RWPE2 (cell line): ENCODE measurements around the gene CIRBP.

Experiments
- ATAC-seq: fragments of 200-7000 bp; cut with Tn5 transposase; 3 replicates; pipeline ENCODE4 v1.9.1; 2021; ENCODE audit warnings: low read depth
- DNase-seq: peaks from one replicate; pipeline ENCODE4 v3.0.0-alpha.2; 2020; ENCODE audit warnings: low spot score
- H3K27ac ChIP-seq: fragments of 450-650 bp; 2 replicates; pipeline ENCODE4 v1.5.1; 2017; ENCODE audit warnings: mild to moderate bottlenecking; ENCODE audit not compliant: poor library complexity, severe bottlenecking
- H3K27me3 ChIP-seq: fragments of 250-450 bp; sonication (Bioruptor Pico); 2 replicates; pipeline ENCODE4 v1.5.1; 2021; ENCODE audit warnings: mild to moderate bottlenecking, moderate library complexity; ENCODE audit not compliant: insufficient read depth, poor library complexity, severe bottlenecking
- H3K36me3 ChIP-seq: fragments of 250-450 bp; sonication (Bioruptor Pico); 2 replicates; pipeline ENCODE4 v1.5.1; 2020; ENCODE audit warnings: low read depth, mild to moderate bottlenecking, moderate library complexity
- H3K4me1 ChIP-seq: fragments of 250-450 bp; sonication (Bioruptor Pico); 2 replicates; pipeline ENCODE4 v1.5.1; 2021; ENCODE audit warnings: mild to moderate bottlenecking, moderate library complexity; ENCODE audit not compliant: insufficient read depth, poor library complexity, severe bottlenecking
- H3K4me3 ChIP-seq: fragments of 250-450 bp; sonication (Bioruptor Pico); 2 replicates; pipeline ENCODE4 v1.5.1; 2021; ENCODE audit warnings: mild to moderate bottlenecking, moderate library complexity; ENCODE audit not compliant: severe bottlenecking
- H3K9me3 ChIP-seq: fragments of 250-450 bp; sonication (Bioruptor Pico); 2 replicates; pipeline ENCODE4 v1.5.1; 2021; ENCODE audit warnings: mild to moderate bottlenecking, moderate library complexity; ENCODE audit not compliant: severe bottlenecking
- TF ChIP-seq, protein P1 (sequence below): fragments of 450-650 bp; IDR thresholded peaks from one replicate; pipeline ENCODE4 v1.5.1; 2017; ENCODE audit warnings: mild to moderate bottlenecking, moderate library complexity; ENCODE audit not compliant: poor library complexity, severe bottlenecking

CIRBP gene

DNA sequence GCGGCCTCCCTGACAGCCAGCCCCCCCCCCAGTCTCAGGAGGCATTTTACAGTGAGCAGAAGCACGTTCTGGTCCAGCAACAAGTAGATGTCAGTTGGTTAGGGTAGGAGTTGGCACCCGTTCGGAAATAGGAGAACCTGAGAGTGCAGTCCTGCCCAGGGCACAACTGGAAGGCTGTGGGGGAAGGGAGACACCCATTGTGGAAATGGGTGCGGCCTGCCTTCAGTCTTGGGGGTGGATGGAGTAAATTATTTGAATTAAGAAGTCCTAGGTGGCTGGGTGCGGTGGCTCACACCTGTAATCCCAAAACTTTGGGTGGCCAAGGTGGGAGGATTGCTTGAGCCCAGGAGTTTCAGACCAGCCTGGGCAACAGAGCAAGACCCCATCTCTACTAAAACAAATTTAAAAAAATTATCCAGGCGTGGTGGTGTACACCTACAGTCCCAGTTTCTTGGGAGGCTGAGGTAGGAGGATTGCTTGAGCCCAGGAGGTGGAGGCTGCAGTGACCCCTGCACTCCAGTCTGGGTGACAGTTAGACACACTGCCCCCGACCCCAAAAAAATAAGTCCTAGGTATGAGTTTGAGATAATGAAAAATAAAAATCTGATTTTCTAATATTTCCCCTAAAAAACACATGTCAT is 1.2 kb downstream of the CIRBP start:
- TF ChIP-seq, protein P1, sequence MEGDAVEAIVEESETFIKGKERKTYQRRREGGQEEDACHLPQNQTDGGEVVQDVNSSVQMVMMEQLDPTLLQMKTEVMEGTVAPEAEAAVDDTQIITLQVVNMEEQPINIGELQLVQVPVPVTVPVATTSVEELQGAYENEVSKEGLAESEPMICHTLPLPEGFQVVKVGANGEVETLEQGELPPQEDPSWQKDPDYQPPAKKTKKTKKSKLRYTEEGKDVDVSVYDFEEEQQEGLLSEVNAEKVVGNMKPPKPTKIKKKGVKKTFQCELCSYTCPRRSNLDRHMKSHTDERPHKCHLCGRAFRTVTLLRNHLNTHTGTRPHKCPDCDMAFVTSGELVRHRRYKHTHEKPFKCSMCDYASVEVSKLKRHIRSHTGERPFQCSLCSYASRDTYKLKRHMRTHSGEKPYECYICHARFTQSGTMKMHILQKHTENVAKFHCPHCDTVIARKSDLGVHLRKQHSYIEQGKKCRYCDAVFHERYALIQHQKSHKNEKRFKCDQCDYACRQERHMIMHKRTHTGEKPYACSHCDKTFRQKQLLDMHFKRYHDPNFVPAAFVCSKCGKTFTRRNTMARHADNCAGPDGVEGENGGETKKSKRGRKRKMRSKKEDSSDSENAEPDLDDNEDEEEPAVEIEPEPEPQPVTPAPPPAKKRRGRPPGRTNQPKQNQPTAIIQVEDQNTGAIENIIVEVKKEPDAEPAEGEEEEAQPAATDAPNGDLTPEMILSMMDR = no peak
- no peak for DNase-seq
- no peaks in the 10 kb centered on the region for H3K27me3 ChIP-seq
- H3K4me1 ChIP-seq = peaks cover 7% of the 10 kb centered on the region
- ATAC-seq = no peak
- no peaks in the 10 kb centered on the region for H3K9me3 ChIP-seq
- H3K27ac ChIP-seq = peak overlapping the region; percentile 97
- peak overlapping the region; percentile 82 for H3K4me3 ChIP-seq
- peaks cover 52% of the 10 kb centered on the region for H3K36me3 ChIP-seq

GRCh38 chr19:1270854-1271527 is 1.9 kb downstream of the CIRBP start:
- ATAC-seq (no peak), DNase-seq (no peak)
- peaks cover 7% of the 10 kb centered on the region for H3K4me1 ChIP-seq

GRCh38 chr19:1271528-1272422 is 2.6 kb downstream of the CIRBP start:
- TF ChIP-seq, protein P1 = no peak
- Histone ChIP-seq H3K4me3 (no peak overlapping the region), H3K27me3 (no peaks in the 10 kb centered on the region), H3K9me3 (no peaks in the 10 kb centered on the region), H3K36me3 (peaks cover 52% of the 10 kb centered on the region), H3K4me1 (peaks cover 7% of the 10 kb centered on the region), H3K27ac (peak overlapping the region; percentile 97)
- ATAC-seq = no peak
- no peak for DNase-seq

More at GRCh38 chr19:1270854-1271527, 1.9 kb downstream of the CIRBP start:
- TF ChIP-seq, protein P1 = no peak
- peaks cover 52% of the 10 kb centered on the region for H3K36me3 ChIP-seq
- peak overlapping the region; percentile 97 for H3K27ac ChIP-seq
- no peaks in the 10 kb centered on the region for H3K9me3 ChIP-seq
- no peak overlapping the region for H3K4me3 ChIP-seq
- H3K27me3 ChIP-seq = no peaks in the 10 kb centered on the region

DNA sequence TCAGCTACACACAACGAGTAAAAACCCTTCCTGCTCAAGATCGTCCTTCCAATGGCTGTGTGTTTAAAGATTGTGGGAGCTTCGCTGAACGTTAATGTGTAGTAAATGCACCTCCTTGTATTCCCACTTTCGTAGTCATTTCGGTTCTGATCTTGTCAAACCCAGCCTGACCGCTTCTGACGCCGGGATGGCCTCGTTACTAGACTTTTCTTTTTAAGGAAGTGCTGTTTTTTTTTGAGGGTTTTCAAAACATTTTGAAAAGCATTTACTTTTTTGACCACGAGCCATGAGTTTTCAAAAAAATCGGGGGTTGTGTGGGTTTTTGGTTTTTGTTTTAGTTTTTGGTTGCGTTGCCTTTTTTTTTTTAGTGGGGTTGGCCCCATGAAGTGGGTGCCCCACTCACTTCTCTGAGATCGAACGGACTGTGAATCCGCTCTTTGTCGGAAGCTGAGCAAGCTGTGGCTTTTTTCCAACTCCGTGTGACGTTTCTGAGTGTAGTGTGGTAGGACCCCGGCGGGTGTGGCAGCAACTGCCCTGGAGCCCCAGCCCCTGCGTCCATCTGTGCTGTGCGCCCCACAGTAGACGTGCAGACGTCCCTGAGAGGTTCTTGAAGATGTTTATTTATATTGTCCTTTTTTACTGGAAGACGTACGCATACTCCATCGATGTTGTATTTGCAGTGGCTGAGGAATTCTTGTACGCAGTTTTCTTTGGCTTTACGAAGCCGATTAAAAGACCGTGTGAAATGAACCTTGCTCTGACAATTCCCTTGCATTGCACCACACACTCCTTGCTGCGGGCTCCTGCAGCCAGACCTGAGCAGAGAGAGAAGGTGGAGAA is 3.5 kb downstream of the CIRBP start:
- Histone ChIP-seq H3K9me3 (no peaks in the 10 kb centered on the region), H3K4me1 (peaks cover 5% of the 10 kb centered on the region), H3K27ac (peak overlapping the region; percentile 97), H3K4me3 (no peak overlapping the region), H3K36me3 (peaks cover 52% of the 10 kb centered on the region), H3K27me3 (no peaks in the 10 kb centered on the region)
- no peak for DNase-seq
- no peak for ATAC-seq
- TF ChIP-seq, protein P1 = no peak
